ENCODE data around the gene STK32B.
A peak's percentile ranks its signal among the peaks of the same experiment; 100 is the strongest.
"Not testable (repeated sequence)": the region's sequence is repeated elsewhere in the genome, so short reads cannot be mapped to it uniquely, and the experiment has no call there.

The STK32B gene

GRCh38 chr4:5051278-5052203 is at the start of gene STK32B:
Gene STK32B (plus strand): TSS chr4:5051480.
- DNase-seq, result peak; percentile 66

GRCh38 chr4:5001641-5002040 is 49.6 kb upstream of the STK32B start:
- not testable (repeated sequence) for DNase-seq

DNA sequence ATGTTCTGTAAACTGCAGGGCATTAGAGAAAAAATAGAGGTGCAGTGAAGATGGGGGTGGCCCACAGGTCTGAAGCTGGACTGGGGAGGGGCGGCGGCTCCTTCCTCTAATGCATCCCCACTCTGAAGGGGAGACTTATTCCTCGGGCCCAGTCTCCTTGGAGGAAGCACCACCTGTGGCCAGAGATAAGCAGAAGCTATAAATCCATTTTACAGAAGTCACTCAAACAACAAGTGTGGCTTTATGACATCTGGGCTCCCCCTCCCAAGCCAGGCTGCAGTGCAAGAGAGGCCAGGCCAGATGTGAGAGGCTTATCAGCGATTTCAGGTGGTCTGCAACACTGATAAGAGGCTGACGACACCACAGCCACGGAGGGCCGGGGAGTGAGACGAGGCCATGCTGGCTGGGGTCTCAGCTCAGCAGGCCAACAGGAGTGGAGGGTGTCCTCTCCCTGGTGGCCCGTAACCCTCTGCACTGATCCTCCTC is 47.9 kb upstream of the STK32B start:
- no peak for DNase-seq

DNA sequence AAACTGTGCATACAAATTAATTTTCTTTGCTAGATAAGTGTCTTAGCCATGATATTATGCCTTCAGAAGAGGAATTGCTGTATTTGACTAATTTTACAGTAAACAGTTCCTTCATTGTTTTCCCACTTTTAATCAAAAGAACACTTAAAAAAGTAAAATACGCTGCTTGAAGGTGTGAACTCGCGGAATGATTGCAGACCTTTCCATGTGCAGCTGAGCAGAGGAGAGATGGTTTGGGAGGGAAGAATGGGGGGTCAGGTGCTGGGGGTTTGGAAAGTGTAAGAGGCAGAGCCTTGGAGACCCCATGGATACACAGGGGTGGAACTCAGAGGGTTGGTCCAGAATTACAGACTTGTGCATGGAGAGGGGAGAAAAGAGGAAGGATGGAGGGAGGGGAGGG is 47.4 kb upstream of the STK32B start:
- no peak for DNase-seq

GRCh38 chr4:5004496-5004895 is 46.8 kb upstream of the STK32B start:
- no peak for DNase-seq

DNA sequence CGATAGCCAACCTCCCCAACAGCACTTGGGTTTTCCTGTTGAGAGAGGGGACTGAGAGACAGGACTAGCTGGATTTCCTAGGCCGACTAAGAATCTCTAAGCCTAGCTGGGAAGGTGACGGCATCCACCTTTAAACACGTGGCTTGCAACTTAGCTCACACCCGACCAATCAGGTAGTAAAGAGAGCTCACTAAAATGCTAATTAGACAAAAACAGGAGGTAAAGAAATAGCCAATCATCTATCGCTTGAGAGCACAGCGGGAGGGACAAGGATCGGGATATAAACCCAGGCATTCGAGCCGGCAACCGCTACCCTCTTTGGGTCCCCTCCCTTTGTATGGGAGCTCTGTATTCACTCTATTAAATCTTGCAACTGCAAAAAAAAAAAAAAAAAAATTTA is 44.3 kb upstream of the STK32B start:
- DNase-seq, result not testable (repeated sequence)

GRCh38 chr4:5009796-5010195 is 41.5 kb upstream of the STK32B start:
- no peak for DNase-seq

- no peak for DNase-seq
Observed at GRCh38 chr4:5010984-5011383, 40.3 kb upstream of the STK32B start.

DNA sequence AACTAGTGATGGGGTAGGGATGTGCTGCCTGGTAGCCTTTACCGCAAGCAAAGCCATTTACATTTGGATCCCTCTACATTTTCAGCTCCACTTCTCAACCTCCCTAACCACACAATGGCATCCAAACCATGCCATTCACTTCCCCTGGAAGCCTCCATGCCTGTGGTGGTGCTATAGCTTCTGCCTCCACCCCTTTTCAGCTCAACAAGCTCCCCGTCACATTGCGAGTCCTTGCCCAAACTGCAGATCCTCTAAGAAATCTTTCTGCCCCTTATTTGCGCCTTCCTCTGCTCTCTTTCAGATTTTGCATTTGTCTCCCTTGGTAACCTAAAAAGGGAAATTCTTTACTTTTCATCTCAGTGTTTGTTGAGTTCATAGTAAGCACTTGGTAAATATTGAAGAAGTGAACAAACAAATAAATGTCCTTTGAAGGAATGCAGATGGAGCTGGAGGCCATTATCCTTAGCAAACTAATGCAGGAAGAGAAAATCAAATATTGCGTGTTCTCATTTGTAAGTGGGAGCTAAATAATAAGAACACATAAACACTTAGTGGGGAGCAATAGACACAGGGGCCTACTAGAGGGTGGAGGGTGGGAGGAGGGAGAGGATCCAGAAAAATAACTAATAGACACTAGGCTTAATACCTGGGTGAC is 38.9 kb upstream of the STK32B start:
- no peak for DNase-seq

DNA sequence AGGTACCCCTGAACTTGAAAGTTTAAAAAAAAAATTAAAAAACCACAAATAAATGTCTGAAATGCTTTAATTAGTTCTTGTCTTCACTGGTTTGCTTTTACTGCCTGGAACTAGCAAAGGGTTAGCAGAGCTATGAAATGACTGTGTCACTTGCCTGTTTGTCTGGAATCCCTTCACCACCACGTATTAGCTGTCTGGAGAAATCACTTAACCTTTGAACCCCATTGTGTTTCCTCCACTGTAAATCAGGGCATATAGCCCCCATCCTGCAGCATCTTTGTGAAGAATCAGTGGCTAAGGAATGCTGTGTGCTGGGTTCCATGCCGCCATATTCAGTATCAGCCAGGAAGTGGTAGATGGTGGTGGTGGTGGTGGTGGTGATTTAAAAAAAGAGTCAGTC is 38.3 kb upstream of the STK32B start:
- DNase-seq, result no peak

GRCh38 chr4:5014007-5014682 is 37.1 kb upstream of the STK32B start:
- no peak for DNase-seq

GRCh38 chr4:5018096-5018495 is 33.2 kb upstream of the STK32B start:
- no peak for DNase-seq

DNA sequence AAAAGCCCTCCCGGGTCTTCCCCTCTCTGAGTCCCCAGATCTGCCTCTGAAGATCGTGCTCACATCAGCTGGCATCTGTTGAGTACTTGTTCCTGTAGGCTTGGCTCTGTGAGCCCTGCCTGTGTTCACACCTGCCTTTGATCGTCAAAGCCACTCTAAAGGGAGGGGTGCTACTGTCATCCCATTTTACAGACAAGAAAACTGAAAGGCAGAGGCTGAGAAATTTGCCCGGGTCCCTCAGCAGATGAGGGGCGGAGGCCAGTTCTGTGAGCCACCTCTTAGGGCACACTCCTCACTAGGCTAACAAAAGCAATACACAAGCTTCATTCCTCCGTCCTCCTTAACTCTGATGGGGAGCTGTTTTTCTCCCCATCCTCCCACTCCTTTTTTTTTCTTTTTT is 32.7 kb upstream of the STK32B start:
- DNase-seq, result no peak

DNA sequence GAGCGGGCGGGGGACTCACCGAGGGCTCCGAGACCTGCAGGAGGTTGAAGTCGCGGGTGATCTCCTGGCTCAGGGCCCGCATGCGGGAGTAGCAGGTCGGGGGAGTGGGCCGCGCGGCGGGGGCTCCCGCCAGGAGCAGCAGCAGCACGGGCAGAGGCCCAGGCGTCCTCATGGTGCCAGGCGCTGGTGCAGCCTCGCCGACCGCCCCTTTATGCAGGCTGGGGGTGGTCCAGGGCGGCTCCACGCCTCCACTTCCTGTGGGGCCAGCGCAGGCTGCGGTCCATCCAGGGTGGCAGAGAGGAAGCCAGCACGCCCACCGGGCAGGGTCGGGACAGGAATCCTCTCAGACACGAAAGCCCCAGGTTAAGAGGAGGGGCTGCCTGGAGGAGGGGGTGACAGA is 32.0 kb upstream of the STK32B start, which contains the start of gene CYTL1:
Gene CYTL1, minus strand, starts transcription at position 185 of the 400 bp plus-strand sequence. Its CDS starts 13 bp downstream, at position 172.
- no peak for DNase-seq

- DNase-seq, result no peak
Observed at GRCh38 chr4:5019796-5020195, 31.5 kb upstream of the STK32B start.

DNA sequence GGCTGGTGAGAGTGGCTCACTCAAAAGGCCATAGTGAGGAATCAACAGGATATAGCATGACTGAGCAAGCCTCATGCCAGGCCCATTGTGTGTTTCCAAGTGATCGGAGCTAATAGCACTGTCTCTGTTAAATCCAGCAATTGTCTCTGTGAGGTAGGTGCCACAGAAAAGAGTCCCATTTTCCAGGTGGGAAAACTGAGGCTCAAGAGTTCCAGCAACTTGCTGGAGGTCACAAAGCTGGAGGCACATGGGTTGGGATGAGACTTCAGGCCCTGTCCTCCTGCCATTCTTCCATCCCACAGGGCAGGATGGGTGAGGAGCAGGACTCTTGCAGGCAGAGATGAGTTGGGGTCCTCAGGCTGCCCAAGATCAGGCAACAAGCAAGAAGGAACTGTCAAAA is 30.9 kb upstream of the STK32B start:
- no peak for DNase-seq

GRCh38 chr4:5021546-5021945 is 29.7 kb upstream of the STK32B start:
- no peak for DNase-seq

- peak; percentile 41 for DNase-seq
Observed at GRCh38 chr4:5024673-5025072, 26.6 kb upstream of the STK32B start.

GRCh38 chr4:5026371-5026770 is 24.9 kb upstream of the STK32B start:
- no peak for DNase-seq

GRCh38 chr4:5027346-5027745 is 23.9 kb upstream of the STK32B start:
- DNase-seq, result peak; percentile 21

GRCh38 chr4:5028480-5028879 is 22.8 kb upstream of the STK32B start:
- no peak for DNase-seq

DNA sequence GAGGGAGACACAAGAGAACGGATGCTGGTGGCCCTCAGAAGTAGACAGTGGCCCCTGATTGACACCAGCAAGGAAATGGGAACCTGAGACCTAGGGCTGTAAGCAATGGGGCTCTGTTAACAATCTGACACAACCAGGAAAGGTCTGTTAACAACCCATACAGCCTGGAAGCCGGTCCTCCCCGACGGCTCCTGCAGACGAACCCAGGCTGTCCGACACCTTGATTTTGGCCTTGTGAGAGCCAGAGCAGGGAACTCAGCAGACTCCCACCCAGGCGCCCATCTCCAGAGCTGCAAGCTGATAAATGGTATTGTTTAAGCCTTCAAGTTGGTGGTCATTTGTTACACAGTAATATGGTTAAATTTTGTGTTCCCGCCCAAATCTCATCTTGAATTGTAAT is 21.8 kb upstream of the STK32B start:
- no peak for DNase-seq

GRCh38 chr4:5030221-5030620 is 21.1 kb upstream of the STK32B start:
- no peak for DNase-seq

Data from fibroblast of upper back skin (primary cell).